Measurements from ENCODE around the gene NAP1L5.

NAP1L5 gene

GRCh38 chr4:88645994-88646393 is 51.6 kb downstream of the NAP1L5 start:
- ChIA-PET POLR2A (no interaction called here), CTCF (no interaction called here)
- Histone ChIP-seq H3K4me1 (ENCODE audit: control insufficient read depth, insufficient read depth, low read length) (no peaks in the 10 kb centered on the region), H3K27ac (ENCODE audit: extremely low read depth, low read depth, low read length) (no peak overlapping the region), H3K9me3 (ENCODE audit: control insufficient read depth, insufficient read depth, low read depth, low read length) (no peaks in the 10 kb centered on the region), H3K36me3 (ENCODE audit: control insufficient read depth in 2 of 2, insufficient read depth in 1 of 2, low read length in 2 of 2) (no peaks in the 10 kb centered on the region), H3K4me3 (ENCODE audit: low read depth, low read length) (no peak overlapping the region)
- no peak for TF ChIP-seq ZNF514 (tag by site-specific recombination; IDR thresholded peaks at IDR 0.05)
- no peak for TF ChIP-seq HOXA7 (CRISPR knock-in tag; IDR thresholded peaks at IDR 0.05; ENCODE audit: borderline replicate concordance)
- TF ChIP-seq ZNF302 (tag by site-specific recombination; IDR thresholded peaks at IDR 0.05; ENCODE audit: low read depth), result no peak
- no peak for TF ChIP-seq ZBTB21 (tag by site-specific recombination; IDR thresholded peaks at IDR 0.05)
- no peak for TF ChIP-seq ZNF223 (tag by site-specific recombination; IDR thresholded peaks at IDR 0.05)
